HG03066 (cell line): ENCODE results near the gene B3GNT3.

Experiments used
- ATAC-seq: cut with Tn5 transposase; IDR thresholded peaks from one replicate; pipeline ENCODE4 v1.9.1; 2021; ENCODE audit warnings: low read depth; ENCODE audit not compliant: unreplicated experiment

The B3GNT3 gene, protein sequence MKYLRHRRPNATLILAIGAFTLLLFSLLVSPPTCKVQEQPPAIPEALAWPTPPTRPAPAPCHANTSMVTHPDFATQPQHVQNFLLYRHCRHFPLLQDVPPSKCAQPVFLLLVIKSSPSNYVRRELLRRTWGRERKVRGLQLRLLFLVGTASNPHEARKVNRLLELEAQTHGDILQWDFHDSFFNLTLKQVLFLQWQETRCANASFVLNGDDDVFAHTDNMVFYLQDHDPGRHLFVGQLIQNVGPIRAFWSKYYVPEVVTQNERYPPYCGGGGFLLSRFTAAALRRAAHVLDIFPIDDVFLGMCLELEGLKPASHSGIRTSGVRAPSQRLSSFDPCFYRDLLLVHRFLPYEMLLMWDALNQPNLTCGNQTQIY

DNA sequence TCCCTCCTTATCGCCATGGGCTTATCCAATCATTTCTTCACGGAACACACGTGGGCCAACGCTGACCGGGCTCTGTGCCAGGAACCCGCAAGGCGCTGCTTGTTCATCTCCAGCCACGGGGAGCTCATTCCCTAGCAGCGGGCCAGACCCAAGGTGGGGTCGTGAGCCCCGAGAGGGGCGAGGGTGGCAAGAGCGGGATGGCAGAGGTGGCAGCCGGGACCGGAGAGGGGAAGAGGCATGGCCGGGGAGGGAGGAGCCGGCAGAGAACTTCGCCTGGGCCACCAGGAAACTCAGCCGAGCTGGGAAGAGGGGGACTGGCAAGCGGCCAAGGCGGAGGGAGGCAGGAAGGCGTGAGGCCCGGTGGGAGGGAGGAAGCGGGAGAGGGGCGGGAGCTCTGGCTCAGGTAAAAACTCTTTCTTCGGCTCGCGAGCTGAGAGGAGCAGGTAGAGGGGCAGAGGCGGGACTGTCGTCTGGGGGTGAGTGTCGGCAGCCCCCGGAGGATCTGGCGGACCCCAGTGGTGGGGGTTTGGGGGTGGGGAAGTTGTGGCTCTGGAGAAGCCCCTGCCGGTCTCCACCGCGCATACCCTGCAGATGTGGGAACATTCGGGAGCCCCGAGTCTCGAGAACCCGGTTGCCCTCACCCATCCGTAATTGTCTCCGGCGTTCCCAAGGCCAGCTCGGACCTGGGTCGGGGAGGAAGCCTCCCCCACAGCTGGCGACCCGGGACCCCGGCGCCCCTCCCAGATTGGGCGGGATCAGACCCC, at the start of gene B3GNT3:
B3GNT3 (plus strand) TSS at position 408 of the 764 bp plus-strand sequence. CDS start 12,670 bp downstream, outside the sequence.
- no peak for ATAC-seq

DNA sequence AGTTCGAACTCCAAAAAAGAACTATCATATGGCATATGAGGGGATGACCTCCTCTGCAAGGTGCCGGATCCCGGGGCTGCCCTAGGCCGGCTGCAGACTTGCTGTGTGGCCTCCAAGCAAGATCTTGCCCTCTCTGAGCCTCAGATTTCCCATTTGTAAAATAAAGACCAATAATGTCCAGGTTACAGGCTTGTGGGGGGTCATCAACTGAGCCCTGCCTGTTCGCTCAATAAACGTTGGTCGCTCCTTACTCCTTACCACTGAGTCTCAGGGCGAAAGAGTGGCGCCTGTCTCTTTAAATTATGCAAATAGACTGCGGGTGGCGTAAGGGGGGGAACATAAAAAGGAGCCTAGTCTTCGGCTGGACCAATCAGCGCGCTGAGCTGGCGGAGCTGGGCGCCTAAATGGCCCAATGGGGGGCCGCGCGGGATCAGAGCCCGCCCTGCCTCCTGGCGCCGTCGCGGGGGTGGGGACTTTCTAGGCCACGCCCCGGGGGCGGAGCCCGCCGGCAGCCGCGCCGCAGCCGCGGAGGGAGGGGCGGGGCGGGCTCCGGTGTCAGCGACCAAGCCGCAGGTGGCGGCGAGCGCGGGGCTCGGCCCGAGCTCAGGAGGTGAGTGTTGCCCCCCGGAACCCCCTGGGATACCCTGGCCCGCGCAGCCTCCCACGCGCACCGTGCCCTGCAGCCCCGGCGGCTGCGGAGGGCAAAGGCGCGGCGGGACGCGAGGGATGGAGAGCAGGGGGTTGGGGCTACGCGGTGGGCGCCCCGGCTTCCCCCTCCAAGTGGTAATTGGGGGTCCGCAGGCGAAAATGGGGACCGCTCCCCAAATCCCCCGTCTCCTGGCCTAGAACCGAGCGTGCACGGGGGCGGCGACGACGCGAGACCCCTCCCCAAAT, 47.5 kb upstream of the B3GNT3 start:
- peak; percentile 81 for ATAC-seq

DNA sequence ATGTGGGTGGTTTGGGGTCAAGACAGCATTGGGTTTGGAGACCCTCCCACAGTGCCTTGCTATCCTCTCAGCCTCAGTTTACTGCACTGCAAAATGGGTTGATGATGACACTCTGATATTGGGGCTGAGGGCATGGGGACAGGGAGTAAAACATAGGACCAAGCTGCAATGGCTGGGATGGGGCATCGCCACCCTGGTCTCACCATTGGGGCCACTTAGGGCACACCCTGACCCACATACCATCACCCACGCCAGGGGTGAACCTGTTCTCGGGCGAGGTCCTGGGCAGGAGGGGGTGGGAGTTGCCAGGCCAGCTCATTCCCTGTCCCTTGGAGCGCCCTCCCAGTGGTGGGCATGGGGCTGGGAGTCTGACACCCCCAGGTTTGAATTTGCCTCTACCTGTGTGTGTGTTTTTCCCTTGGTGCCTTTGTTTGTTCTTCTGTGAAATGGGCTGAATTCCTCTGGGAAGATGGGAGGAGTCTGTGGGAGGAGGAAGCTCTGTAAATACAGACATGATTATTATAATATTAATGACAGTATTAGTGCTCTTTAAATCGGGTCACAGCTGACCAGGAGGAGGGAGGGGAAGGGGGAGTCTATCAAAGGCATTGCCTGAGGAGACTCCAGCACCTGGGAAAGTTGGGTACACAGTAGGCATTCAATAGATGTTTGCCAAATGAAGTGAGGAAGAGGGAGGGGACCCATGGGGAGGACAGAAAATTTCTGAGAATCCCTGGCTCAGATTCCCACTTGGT, 45.9 kb upstream of the B3GNT3 start:
- no peak for ATAC-seq

DNA sequence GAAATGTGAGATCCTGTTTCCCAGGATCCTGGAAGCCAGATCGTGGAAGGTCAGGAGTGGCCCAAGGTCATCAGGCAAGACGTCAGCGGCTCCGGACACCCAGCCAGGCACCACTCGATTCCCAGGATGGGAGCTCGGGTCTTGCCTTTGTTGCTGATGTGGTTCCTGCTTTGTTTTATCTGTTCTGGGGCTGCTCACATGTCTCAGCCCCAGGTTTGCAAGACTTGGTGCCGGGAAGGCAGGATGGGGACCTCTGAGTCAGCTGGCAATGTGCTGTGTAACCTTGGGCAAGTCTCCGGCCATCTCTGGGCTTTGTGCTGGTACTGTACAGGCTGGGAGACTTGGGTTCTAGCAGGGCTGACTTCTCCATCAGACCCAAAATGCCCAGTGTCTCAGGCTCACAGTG, 45.0 kb upstream of the B3GNT3 start:
- ATAC-seq, result no peak

DNA sequence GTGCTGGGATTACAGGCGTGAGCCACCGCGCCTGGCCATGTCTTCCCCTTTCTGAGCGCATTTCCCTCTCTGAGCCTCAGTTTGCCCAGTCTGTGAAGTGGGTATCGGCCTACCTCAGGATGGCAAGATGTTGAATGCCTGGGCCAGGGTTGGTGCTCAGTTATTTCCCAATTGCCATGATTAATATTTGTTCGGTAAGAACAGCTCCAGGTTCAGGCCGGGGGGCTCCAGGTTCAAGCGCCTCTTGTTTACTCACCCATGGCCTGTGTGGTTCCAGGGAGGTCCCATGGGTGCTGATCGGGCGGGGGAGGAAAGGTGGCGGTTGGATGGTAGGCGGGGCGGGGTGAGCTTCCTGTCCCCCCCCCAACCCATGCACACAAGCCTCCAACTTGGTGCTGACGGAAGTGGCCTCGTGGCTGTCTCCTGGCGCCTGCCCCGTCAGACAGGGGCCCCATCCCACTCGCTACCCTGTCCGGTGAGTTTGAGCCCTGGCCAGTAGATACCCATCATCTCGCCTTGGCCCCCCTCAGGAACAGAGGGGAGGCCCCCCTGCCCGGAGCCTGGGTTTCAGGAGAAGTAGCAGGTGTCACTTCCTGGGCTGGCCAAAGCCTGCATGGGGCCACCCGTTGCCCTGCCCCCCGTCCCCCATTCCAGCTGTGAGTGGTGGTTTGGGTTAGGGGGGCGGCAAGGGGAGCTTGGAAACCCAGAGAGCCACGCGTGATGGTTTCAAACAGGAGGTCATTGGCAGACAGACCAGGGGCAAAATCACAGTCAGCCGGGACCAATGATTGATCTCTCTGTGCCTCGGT, 43.6 kb upstream of the B3GNT3 start, which contains the start of gene FCHO1:
FCHO1 (plus strand) TSS at position 375 of the 809 bp plus-strand sequence. CDS start 3,688 bp downstream, outside the sequence.
- peak; percentile 29 for ATAC-seq

DNA sequence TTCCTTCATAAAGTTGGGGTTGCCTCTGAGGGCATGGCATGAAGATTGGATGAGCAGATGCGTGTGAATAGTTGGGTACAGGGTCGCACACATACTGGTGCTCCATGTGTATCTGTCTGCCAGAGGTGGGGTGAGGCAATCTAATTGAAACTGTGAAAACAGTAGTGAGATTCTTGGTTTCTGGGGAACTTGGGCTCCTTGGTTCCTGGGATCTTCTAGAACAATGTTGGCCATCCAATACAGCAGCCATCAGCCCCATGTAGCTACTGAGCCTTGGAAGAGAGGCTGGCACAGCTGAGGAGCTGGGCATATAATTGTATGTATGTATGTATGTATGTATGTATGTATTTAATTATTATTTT, 43.0 kb upstream of the B3GNT3 start:
- no peak for ATAC-seq

DNA sequence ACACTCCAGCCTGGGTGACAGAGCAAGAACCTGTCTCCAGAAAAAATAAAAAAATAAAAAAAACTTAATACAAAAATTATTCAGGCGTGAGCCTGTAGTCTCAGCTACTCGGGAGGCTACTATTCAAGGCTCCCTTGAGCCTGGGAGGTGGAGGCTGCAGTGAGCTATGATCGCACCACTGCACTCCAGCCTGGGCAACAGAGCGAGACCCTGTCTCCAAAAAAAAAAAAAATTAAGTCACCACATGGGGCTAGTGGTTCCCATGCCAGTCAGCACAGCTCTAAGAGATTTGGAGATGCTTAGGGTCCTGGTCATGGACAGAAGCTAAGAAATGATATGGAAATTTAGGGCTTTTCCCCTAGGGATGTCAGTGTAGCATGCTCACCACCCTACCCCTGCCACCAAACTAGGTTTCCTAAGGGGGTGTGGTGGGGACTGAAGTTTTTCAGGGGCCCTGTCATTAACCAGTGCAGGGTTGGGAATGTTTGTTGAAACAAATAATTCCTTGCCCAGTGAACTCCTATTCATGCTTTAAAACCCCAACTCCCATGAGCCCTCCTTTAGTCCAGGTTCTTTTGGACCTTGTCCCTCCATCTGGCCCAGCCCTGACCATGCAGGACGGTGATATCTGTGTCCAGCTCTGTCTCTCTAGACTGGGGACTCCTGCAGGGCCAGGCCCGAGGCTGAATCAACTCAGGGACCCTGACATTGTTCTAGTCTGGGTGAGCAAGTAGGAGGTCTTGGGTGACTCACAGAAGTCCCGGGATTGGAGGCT, 41.9 kb upstream of the B3GNT3 start:
- no peak for ATAC-seq

DNA sequence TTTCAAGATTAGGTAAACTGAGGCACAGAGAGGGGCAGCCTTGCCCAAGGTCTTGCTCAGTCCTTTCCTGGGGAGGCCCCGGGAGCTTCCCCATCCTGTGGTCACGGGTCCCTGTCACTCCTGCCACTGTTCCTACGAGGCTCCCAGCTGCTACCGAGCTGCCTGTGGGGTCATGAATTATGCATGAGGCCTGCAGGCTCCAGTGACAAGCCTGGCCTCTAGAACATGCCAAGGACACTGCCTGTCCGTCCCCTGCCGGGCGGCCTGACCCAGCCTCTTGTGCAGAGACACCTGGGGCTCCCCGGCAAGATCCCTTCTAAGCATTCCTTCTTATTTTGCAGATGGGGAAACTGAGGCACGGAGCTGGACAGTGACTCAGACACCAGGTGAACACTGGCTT, 41.0 kb upstream of the B3GNT3 start:
- ATAC-seq, result no peak

DNA sequence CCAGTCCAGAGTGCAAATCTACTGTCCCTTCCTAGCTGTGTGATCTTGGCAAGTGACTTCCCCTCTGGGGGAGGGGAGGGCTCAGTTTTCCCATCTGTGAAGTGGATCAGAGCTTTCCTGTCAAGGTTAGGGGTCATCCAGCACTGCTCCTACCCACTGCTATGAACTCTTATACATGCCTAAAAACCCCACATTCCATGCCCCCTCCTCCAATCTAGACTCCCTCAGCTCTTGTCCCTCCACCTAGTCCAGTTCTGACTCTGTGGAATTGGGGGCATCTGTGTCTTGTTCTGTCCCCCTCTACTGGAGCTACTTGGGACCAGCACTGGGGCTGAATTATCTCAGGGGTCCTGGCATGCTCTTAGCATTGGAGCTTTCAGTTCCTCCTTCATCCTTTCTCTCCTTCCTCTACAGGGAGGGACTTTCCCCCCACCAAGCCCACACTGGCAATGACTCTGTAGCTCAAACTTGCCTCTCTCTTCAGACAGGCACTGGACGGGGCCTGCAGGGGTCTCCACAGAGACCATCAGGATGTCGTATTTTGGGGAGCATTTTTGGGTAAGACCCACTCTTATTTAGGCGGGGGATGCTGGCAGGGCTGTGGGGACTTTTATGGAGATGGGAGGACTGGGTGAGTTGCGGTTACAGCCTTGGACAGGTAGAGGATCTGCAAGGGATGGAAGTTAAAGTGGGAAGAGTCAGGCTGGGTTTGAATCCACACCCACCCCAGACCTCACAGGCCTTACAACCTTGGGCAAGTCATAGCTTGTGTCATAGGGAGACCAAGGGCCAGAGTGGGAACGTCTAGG, 40.1 kb upstream of the B3GNT3 start:
- peak; percentile 44 for ATAC-seq

DNA sequence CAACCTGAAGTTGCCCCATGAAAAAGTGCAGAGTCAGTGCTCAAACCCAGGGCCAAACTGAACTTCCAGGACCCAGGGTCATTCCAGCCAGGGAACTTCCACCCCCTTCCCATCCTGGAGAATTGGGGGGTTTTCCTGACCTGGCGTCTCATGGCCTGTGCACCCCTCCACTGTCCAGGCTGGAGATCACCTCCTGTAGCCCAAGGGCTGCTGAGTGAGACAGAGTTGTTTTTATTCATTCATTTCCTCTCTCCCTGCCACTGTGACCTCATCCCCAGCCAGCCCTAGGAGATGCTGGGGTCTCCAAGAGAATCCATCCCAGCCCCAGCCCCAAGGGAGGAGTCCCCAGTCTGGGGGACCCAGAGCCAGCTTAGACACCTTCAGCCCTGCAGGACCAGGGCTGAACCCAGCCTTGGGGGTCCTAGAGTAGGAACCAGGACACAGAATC, 39.5 kb upstream of the B3GNT3 start:
- no peak for ATAC-seq

DNA sequence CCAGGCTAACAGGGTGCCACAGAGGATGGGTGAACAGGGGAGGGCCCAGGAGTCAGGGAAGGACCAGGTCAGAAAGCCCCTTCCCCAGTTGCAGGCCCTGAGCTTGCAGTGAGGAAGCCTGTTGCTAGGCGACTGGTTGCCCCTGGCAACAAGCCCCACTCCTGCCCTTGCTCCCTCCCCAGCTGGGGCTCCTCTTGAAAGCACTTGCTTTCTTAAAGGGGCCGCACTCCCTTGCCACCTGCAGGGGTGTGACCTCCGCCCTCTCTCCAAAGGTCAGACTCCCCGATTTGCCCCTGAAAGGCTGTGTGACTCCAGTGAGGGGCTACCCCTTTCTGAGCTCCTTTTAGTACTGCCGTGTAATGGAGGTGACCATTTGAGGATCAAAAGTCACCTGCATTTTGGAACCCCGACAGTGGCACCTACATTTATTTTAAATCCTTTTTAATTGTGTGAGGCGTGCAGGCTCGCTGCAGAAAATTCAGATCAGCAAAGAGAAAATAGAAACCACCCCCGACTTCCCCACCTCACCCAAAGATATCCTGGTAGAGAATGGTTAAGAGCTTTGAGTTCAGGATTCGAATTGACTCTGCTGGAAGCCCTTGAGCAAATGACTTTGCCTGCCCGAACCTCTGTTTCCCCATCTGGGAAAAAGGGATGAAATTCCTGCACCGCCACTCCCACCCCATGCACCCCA, 38.8 kb upstream of the B3GNT3 start:
- no peak for ATAC-seq

DNA sequence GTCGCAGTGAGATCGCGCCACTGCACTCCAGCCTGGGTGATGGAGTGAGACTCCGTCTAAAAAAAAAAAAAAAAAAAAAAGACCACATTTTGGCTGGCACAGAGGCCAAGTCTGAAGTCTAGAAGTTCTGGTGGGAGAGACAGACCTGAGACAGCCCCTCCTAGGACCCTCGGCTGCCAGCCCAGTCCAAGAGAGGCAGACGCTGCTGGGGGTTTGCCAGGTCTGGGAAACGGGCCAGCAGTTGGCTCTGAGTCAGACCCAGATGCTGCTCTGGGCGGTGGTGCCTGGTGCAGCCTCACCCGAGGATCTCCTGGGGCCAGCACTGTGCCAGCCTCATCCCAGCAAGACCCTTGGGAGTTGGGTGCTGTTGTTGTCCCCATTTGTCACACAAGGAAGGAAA, 37.8 kb upstream of the B3GNT3 start:
- no peak for ATAC-seq

DNA sequence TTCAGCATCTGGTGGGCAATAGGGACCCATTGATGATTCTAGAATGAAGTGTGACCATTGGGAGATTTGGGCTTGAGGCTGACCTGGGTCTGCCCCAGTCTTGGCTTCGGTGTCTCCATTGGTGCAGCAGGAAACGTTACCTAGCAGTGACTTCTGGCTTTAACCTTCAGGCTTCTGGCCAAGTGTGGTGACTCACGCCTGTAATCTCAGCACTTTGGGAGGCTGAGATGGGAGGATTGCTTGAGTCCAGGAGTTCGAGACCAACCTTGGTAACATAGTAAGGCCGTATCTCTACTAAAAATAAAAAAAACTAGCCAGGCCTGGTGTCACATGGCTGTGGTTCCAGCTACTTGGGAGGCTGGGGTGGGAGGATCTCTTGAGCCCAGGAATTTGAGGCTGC, 36.4 kb upstream of the B3GNT3 start:
- ATAC-seq, result no peak

DNA sequence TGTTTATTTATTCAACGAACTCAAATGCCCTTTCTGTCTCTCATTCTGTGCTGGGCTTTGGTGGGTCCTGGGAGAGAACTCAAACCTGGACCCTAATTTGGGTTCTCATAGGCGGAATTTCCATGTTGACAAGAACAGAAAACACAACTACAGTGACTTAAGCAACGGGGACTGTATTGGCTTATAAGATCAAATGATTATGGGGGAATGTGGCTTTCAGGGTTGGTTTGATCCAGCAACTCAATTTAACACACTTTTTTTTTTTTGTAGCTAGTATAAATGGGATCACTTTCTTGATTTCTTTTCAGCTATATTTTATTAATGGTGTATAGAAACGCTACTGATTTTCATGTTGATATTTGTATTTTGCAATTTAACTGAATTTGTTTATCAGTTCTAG, 33.8 kb upstream of the B3GNT3 start:
- no peak for ATAC-seq

DNA sequence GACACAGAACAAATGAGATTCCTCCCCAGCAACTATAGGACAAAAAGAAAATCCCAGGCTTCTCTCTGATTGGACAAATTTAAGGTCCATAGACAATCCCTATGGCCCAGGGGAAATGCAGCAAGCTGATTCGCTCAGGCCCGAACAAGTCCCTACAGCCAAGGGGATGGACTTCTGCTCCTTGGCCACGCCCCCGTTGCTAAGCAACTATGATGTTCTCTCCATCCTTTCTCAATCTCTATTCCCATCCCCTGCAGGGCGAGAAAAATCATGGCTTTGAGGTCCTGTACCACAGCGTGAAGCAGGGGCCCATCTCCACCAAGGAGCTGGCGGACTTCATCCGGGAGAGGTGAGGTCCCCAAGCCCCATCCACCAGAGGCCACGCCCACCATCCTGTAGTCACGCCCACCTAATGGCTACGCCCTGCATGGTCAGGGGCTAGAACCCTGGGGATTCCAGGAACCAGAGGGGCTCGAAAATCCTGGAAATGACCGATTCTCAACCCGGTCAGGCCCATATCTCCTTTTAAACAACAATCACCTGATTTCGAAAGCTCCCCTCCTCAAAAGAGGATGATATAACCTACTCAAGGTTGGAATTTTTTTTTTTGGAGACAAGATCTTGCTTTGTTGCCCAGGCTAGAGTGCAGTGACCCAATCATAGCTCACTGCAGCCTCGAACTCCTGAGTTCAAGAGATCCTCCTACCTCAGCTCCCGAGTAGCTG, 32.3 kb upstream of the B3GNT3 start:
- ATAC-seq, result no peak

DNA sequence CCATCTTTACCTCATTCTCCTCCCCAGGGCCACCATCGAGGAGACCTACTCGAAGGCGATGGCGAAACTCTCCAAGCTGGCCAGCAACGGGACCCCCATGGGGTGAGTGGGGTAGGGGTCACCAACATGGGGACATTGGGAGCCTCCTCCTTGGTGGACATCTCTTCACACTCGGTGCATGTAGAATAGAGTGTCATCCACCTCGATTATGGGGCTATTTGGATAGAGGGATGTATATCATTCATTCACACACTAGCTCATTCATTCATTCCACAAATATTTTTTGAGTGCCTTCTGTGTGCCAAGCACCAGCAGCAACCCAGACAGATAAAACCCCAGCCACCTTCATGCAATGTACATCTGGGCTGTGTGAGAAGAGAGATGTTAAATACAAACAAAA, 30.6 kb upstream of the B3GNT3 start:
- ATAC-seq, result no peak
